Stimulated activated CD4-positive, alpha-beta T cell treated with anti-CD3 and anti-CD28 coated beads, Interleukin-2, amount 100 ng/mL, for 48 hours (primary cell): ENCODE results near the gene ENTHD1.
"Not testable (repeated sequence)": the region's sequence is repeated elsewhere in the genome, so short reads cannot be mapped to it uniquely, and the experiment has no call there.

ENCODE experiments used
- DNase-seq, 2 donors: peaks; one replicate each; pipeline ENCODE4 v3.0.0-alpha.2; 2020

Gene ENTHD1

DNA sequence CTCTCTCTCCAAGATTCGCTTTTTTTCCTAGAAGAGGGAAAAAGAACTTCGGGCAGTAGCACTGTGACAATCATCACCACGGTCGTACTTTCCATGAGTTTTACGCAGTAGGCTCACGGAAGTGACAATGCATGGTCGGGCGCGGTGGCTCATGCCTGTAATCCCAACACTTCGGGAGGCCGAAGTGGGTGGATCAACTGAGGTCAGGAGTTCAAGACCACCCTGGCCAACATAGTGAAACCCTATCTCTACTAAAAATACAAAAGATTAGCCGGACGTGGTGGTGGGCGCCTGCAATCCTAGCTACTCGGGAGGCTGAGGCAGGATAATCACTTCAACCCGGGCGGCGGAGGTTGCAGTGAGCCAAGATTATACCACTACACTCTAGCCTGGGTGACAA is 30.7 kb upstream of the ENTHD1 start:
- DNase-seq: no peak

GRCh38 chr22:39923696-39924095 is 30.1 kb upstream of the ENTHD1 start:
- DNase-seq: no peak

DNA sequence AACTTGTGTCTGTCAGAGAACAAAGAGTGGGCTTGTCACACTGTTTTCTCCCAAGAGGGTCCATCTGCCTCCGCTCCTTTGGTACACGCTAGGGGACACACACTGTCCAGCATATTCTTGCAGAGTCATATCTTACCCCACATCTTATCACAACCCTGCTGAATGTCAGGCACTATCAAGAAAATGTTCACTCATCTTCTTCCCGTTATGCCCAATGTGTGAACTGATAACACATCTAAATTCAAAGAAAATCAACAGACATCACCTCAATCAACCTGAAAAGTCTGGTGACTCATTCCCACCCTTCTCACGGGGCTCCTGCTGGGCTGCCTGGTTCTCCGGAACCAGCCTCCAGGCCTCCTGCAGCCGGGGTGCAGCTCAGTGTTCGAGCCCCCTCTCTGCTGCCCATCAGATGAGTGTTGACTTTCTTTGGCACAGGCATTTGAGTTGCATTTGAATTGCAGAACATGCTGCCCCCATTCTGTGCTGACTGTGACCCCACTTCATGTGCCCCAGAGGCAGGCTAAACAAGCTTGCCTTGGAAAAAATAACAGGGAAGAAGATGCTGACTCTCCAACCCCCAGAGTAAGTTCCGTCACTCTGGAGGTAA is 26.7 kb upstream of the ENTHD1 start:
- peak; percentile 56 to 58 for DNase-seq

GRCh38 chr22:39917776-39918495 is 24.4 kb upstream of the ENTHD1 start:
- DNase-seq: no peak

GRCh38 chr22:39917197-39917643 is 23.7 kb upstream of the ENTHD1 start:
- DNase-seq: no peak

GRCh38 chr22:39916496-39916895 is 22.9 kb upstream of the ENTHD1 start:
- DNase-seq: no peak

- DNase-seq: no peak
Observed at GRCh38 chr22:39915295-39915726, 21.8 kb upstream of the ENTHD1 start.

DNA sequence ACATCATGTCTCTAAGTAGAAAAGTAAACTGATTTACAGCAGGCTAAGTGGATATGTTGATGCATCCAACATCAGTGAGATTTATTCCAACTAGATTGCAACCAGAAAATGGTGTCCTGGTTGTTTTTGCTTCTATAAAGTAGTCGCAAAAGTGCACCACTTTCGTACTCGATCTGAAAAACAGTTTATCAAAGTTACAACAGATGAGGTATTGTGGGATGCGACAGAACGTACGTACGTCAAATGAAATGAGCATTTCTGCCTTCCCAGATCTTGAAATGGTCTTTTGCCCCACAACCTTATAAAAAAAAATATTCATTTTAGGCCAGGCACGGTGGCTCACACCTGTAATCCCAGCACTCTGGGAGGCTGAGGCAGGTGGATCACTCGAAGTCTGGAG is 21.0 kb upstream of the ENTHD1 start:
- DNase-seq: no peak

GRCh38 chr22:39913886-39914285 is 20.3 kb upstream of the ENTHD1 start:
- no peak for DNase-seq

DNA sequence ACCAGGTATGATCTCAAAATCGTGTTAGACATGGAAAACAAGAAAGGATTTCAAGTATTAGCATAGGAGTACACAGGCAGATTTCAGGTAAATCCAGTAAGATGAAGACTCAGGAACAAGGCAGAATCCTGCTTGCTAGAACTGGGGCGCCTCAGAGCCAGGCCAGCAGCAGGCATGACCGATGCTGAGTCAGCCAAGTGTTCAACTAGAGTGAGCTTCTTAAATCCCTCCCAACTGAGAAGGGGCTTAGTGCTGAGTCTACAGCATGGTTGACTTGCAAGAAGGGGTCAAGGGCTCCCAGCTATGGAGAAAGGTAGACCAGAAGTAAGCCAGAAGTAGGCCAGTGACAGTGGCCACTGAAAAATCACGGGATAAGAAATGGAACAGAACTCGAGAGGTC is 19.8 kb upstream of the ENTHD1 start:
- DNase-seq: no peak

- DNase-seq: no peak
Observed at GRCh38 chr22:39910876-39911613, 17.5 kb upstream of the ENTHD1 start.

- DNase-seq: no peak
Observed at GRCh38 chr22:39908737-39909136, 15.2 kb upstream of the ENTHD1 start.

- no peak for DNase-seq
Observed at GRCh38 chr22:39908136-39908535, 14.6 kb upstream of the ENTHD1 start.

- no peak for DNase-seq
Observed at GRCh38 chr22:39907605-39908097, 14.1 kb upstream of the ENTHD1 start.

DNA sequence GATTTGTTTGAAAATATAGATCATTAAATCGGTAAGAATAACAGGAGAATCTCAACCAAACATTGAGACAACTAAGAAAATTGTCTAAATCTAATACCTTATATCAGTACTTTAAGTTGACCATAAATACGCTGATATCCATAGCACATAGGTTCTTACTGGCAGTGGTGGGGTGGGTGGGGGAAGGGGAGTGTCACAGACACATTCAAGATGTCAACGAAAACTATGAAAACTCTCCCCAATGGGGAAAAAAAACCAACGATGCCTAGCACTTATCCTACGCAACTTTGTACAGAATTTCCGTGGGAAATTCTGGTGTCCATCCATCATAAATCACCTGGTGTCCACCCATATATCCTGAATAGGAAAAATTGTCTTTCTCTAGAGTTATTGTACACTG is 13.5 kb upstream of the ENTHD1 start:
- no peak for DNase-seq

DNA sequence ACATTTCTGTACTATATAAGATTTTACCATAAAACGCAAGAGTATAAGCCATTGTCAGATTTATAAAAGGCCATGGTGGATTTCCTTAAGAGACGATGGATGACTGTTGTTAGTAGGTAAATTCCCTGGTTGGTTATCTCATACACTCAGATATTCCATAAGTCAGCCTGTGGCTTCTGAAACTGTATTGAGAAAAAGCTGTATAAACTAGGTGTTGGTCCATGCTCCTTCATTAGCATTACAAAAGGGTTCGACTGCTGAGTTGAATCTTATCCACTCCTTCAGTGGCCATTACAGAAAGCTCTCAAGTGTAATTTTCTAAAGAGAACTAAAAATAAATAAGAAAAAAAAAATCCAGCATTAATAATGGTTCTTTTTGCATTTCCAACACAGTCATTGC is 12.6 kb upstream of the ENTHD1 start:
- no peak for DNase-seq

DNA sequence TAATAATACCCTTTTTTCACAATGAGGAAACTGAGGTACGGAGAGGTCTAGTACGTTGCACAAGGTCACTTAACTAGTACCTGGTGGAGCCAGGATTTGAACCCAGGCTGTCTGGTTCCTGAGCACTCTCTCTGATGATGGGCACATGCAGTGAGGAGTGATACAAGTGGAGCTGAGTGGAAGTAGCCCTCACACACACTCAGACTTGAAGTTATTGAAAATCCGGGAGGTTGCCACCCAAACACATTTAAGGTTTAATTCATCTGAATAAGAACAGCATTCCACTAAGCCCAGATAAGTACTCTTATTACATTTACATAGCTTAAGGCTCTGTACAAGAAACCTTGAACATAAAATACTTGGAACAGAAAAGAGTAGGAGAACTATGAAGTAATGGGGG is 12.1 kb upstream of the ENTHD1 start:
- DNase-seq: no peak

DNA sequence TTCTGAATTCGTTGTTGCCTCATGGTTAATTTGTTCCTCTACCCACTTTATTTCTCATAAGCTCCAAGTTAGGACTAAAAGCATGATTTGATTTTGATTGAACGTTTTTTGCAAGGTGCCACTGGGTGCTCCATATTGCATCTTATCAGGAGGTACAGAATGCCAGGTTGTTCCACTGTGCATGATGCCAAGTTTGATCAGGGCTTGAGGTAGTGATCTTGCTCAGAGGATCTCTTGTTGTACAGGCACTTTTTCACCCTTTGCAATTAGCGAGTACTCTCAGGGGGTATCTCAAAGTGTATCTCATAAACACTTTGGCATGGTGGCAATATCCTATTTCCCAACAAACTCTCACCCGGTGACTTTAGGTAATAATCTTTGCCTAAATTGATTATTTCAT is 11.3 kb upstream of the ENTHD1 start:
- no peak for DNase-seq

- DNase-seq: not testable (repeated sequence)
Observed at GRCh38 chr22:39904024-39904423, 10.5 kb upstream of the ENTHD1 start.

DNA sequence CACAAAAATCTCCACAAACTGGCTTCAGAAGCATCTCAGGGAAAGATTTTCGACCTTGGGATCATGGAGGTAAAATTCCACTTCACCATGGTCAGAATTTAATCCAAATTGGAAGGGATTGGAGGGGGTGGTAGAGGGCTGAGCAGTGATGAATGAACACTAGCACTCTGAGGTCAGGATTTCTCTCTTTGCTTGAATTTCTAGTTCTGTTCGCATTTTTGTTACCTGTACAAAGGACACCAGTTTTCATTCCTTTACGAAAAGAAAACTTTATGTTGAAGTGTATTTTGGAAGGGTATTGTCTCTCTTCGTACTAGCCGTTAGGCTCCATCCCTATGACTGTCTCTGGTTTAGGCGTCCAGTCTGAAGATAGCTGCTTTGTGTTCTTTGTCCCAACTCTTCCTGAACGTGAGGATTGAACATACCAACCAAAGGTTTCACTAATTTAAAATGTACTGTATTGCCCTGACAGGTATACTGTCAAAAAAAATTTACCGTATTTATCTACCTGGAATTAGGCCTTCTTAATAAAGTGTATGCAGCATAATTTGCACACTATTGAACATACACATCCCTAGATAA is 8.1 kb upstream of the ENTHD1 start:
- DNase-seq: no peak

GRCh38 chr22:39900306-39901227 is 7.0 kb upstream of the ENTHD1 start, which contains the start of gene GRAP2:
TSS of gene GRAP2 (plus strand) at chr22:39901084. CDS start at chr22:39947107, 46,023 bp downstream.
- no peak for DNase-seq

DNA sequence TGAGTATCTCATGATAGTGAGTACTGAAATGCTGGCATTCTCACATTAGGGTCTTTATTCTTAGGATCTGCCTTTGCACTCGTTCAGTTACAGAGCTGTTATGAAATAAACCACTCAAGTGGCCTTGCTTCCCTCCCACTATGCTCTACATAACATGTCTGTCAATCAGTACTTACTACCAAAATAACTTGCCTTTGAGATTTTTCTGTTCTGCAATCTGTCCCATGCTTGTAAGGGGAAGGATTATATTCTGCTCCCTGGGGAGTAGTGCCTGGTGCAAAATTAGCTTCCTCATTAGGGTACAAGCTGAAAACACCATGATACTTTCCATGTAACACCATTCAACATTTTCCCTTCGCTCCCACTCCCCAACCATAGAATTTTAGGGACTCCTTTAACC is 5.4 kb upstream of the ENTHD1 start:
- DNase-seq: no peak
